HK-2 (cell line): ENCODE data around the gene APOBEC3B.
A peak's percentile ranks its signal among the peaks of the same experiment; 100 is the strongest.
"Not testable (repeated sequence)": the region's sequence is repeated elsewhere in the genome, so short reads cannot be mapped to it uniquely, and the experiment has no call there.

Experiments used
- DNase-seq: peaks from one replicate; pipeline ENCODE4 v3.0.0-alpha.2; 2018; ENCODE audit not compliant: unreplicated experiment

Gene APOBEC3B

DNA sequence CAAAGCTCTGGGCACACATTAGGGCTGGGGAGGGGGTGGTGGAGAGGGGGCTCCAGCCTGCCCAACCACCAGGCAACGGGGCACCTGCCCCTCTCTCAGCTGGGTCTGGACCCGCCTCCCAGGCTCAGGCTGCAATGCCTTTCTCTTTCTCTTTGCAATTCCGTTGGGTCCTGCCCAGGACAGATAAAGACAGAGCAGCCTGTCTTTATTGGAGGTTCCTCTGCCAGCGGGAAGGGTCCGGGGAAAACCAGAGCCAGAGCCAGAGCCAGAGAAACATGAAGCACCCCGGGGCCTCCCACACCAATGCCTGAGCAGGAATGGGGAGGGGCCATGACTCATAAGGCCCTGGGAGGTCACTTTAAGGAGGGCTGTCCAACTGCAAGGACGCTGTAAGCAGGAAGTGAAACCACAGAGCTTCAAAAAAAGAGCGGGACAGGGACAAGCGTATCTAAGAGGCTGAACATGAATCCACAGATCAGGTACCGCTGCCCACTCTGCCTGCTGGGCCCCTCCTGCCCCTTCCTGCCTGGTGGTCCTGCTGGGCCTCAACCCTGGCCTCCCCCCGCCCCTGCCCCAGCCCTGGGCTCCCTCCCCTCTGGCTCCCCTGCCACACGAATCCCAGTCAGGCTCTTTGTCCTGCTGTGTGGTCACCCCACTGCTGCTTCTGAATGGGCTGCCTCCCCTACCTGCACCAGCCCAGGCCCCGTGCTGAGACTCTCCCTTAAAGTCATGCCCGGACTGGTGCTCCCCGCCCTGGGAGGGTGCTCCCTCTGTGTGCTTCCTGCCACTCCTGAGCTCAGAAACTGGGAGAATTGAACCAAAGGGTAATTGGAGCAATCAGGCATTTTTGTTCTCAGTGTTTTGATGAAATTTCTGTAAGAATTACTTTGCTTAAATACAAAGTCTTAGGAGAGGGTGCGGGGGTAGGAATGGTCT lies at the start of gene APOBEC3B:
Gene APOBEC3B (plus strand): TSS at position 356 of the 936 bp plus-strand sequence. CDS start 107 bp downstream, at position 463.
- DNase-seq: peak; percentile 85

- DNase-seq: no peak
These were observed 47.1 kb upstream of the APOBEC3B start for GRCh38 chr22:38935023-38935422.

- no peak for DNase-seq
These were observed 46.5 kb upstream of the APOBEC3B start for GRCh38 chr22:38935616-38936015.

DNA sequence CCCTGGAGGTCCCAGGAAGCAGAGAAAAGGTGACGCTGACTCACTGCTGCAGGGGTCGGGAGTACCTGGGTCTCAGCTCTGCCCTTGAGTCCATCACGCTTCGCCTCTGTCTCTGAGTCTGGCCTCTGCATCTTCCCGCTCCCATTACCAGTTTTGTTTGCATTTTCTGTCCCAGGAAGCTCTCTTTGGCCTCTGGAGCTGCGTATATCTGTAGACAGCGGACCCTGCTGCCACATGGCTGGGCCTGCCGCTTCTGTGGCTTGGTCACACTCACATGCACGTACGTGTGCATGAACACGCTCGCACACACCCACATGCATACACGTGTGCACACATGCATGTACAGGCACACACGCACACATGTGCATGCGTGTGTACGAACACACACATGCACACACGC lies 45.6 kb upstream of the APOBEC3B start:
- no peak for DNase-seq

DNA sequence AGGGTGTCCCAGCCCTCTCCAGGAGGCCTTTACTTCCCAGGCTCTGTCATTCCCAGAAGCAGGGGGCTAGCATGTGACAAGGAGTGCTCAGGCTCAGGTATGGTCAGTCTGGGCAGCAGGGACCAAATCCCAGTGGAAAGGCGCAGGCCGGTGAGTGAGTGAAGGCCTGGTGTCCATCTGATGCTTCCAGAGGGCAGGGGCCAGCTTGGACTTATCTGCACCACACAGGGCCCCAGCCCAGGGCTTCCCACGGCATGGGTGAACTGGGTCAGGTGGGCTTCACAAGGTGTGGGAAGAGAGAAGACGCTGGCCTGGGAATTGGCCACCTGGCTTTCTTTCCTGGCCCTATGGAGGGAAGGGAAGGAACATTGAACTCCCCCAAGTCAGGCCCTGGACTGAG lies 45.1 kb upstream of the APOBEC3B start:
- DNase-seq: no peak

DNA sequence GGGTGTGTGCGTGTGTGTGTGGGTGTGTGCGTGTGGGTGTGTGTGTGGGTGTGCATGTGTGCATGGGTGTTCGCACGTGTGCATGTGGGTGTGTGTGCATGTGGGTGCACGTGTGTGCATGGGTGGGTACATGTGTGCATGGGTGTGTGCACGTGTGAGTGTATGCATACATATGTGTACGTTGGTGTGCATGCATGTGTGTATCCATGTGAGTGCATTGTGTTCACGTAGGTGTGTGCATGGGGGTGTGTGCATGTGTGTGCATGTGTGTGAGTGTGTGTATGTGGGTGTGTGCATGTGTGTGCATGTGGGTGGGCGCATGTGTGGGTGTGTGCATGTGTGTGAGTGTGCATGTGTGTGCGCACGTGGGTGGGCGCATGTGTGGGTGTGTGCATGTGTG lies 44.6 kb upstream of the APOBEC3B start:
- DNase-seq: no peak

DNA sequence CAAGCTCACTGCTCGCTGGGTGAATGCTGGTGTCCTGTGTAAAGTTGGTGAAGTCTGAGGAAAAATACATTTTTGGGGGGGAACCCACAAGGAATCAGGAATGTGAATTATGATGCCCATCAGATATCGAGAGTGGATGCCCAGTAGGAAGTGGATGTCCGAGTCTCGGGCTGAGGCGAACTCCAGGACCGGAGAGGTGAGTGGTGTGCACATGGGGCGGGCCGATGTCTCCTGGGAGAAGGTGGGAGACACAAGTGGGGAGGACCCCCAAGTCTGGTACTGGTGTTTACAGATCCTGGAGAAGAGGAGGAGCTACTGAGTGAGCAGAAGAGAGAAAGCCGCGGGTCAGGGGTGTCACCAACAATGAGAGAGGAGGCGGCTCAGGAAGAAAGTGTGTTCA lies 43.9 kb upstream of the APOBEC3B start:
- DNase-seq: no peak

DNA sequence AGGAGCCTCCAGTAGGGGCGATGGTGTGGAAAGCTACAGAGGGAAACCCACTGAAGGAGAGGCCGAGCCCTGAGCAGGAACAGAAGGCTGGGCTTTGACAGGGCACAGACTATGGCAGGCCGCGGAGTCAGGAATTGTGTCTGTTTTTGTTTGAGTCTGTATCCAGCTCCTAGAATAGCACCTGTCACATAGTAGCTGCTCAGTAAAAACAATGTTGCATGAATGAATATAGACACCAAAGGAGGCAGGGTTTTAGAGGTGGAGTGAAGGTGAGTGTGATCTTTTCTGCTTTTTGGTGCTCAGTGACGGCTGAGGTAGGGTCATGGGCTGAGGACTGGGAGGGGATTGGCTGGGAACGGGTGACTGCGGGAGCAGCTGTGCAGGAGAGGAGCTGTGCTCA lies 43.2 kb upstream of the APOBEC3B start:
- DNase-seq: no peak

DNA sequence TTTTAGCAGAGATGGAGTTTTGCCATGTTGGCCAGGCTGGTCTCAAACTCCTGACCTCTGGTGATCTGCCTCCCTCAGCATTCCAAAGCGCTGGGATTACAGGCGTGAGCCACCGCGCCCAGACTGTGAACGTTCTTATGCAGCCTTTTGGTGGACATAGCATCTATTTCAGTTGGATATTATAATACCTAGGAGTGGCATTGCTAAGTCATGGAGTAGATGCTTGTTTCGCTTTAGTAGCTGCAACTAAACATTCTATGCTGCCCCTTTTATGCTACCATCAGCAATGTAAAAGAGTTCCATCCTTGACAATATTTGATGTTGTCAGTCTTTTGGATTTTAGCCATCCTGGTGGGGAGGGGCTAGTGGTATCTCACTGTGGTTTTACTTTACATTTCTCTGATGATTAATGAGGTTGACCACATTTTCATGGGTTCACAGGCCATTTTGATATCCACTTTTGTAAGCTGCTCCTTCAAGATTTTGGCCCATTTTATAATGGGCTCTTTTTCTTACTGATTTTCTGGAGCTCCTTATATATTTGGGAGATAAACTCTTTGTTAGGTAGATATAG lies 41.2 kb upstream of the APOBEC3B start:
- no peak for DNase-seq

GRCh38 chr22:38941488-38941987 lies 40.6 kb upstream of the APOBEC3B start:
- DNase-seq: no peak

- DNase-seq: no peak
These were observed 39.4 kb upstream of the APOBEC3B start for GRCh38 chr22:38942702-38943101.

DNA sequence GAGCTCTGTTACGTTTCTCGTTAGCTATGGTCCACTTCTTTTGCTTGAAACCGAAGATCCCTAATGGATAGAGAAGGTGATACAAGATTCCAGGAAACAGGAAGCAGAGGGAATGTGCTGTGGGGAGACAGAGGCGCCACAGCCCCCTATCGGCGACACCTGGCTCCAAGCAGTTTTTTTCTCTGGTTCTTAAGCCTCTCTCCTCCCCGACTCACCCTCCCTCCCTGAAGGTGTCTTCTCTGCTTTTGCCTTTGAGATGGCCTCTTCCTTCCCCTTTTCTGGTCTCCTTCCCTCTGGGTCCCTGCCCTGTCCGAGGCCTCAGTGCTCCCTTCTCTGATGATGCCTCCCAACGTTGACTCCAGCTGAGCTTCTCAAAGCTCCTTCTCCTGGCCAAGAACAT lies 38.9 kb upstream of the APOBEC3B start:
- DNase-seq: no peak

DNA sequence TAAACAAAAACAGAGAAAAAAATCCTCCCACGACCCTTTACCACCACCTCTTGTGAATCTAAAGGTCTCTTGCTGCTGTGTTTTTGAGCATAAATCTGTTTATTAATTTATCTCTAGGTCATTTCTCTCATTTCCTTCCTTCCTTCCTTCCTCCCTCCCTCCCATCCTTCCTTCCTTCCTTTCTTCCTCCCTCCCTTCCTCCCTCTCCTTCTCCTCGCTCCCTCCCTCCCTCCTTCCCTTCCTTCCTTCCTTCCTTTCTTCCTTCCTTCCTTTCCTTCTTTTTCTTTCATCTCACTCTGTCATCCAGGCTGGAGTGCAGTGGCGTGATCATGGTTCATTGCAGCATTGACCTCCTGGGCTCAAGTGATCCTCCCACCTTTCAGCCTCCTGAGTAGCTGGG lies 38.3 kb upstream of the APOBEC3B start:
- DNase-seq: no peak

GRCh38 chr22:38944653-38945052 lies 37.5 kb upstream of the APOBEC3B start:
- DNase-seq: no peak

GRCh38 chr22:38945706-38946338 lies 36.3 kb upstream of the APOBEC3B start:
- not testable (repeated sequence) for DNase-seq

DNA sequence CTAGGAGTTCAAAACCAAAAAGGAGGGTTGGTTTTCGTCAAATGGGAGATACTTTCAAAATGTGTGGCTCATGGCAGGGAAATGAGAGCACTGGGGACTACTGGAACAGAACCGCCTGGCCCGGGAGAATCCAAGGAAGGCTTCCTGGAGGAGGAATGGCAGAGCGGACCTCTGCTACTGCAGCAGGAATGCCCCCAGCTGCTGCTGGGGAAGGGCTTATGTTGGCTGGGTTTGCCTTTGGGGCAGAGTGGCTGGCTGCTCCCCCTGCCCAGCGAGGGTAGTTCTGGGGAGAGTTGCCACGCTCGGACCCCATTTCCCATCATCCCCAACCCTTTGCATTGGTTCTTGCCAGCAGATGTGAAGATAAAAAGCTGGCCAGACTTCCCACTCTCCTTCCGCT lies 35.4 kb upstream of the APOBEC3B start:
- no peak for DNase-seq

- no peak for DNase-seq
These were observed 34.6 kb upstream of the APOBEC3B start for GRCh38 chr22:38947321-38948140.

DNA sequence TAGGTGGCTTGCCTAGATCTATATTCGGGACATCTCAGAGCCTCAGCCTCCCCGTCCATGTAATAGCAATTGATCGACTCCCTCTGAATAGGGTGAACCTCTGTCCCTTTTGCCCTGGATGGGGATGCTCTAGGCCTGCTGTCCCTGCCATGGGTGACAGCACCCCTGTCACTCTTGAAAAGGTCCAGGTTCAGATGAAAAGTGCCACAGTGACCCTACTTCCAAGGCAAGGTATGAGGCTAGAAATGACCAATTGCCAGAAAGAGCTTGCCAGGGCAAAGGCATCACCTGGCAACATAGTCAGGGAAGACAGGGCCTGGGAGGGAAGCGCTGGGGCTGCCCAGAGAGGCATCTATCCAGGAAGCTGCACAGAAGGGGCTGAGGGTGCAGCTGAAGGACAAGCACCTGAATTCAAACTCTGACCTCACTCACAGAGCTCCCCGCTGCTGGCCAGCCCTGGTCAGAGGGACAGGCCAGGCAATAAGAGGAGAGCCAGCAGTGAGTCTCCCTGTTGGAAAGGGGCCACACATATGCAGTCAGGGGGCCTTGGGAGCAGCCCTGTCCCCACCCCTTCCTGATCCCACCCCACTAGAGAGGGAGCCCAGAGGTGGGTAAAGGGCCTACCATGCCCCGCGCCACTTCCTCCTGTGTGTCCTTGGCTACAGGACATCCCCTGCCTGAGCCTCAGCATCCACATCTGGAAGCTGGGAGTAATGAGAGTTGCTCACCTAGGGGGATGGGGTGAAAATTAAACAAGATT lies 33.8 kb upstream of the APOBEC3B start:
- no peak for DNase-seq

DNA sequence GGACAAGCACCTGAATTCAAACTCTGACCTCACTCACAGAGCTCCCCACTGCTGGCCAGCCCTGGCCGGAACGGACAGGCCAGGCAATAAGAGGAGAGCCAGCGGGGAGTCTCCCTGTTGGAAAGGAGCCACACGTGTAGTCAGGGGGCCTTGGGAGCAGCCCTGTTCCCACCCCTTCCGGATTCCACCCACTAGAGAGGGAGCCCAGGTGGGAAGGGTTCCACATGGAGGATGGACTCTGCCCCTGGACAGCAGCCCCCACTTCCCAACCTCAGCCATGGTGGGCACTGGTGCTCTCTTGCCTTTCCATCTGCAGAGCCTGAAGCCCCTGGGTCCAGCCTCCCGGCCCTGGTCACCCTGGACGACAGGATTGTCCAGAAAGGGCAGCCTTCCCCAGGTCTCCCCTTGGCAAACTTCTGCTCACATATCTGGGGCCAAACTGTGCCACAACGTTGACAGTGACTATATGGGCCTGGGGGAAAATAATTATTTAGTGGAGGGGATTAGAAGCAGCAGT lies 32.2 kb upstream of the APOBEC3B start:
- DNase-seq: no peak

DNA sequence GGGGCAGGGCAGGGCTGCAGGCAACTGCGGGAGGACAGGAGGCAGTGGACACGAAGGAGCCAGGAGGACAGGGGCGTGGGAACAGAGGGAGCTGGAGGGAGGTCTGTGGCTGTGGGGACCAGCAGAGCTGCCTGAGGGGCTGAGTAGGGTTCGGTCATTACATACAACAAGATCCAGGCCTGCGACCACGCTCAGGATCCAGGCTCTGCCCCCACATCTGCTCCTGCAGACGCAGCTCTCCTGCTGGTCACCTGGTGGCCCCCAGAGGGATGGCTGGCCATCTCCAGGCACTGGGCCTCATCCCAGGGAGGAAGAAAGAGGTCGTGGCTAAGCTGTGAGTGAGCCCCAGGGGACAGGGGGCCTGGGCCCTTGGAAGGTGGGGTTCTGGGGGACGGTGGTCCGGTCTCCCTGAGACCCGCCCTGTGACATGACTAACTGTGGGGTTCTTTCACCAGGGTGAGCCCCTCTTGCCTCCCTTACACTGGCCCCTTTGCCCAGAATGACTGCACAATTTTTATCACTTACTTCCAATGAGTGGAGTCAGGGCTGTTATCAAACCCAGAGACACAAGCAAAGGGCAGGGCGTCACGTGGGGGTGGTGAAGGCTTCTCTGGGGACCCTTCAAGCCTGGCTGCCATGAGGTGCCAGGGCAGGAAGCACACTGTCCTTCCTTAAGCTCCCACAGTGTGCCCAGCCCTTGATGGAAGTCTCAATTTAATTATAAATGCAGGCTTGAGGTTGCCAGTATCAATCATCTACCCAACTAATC lies 31.4 kb upstream of the APOBEC3B start:
- DNase-seq: no peak
